Skeletal muscle satellite cell (primary cell): ENCODE results near the gene UFM1.
A peak's percentile ranks its signal among the peaks of the same experiment; 100 is the strongest.
"Not testable (repeated sequence)": the region's sequence is repeated elsewhere in the genome, so short reads cannot be mapped to it uniquely, and the experiment has no call there.

Experiments used
- H3K27me3 ChIP-seq: 2 replicates; pipeline ENCODE4 v1.7.0; 2013; ENCODE audit warnings: low read length; ENCODE audit not compliant: control insufficient read depth, insufficient read depth
- H3K36me3 ChIP-seq: 2 replicates; pipeline ENCODE4 v1.7.0; 2013; ENCODE audit warnings: mild to moderate bottlenecking, control low read depth, low read length; ENCODE audit not compliant: insufficient read depth
- H3K4me1 ChIP-seq: 2 replicates; pipeline ENCODE4 v1.7.0; 2013; ENCODE audit warnings: low read length; ENCODE audit not compliant: control insufficient read depth, insufficient read depth
- H3K4me2 ChIP-seq: 2 replicates; pipeline ENCODE4 v1.7.0; 2013; ENCODE audit warnings: mild to moderate bottlenecking, low read length
- H3K4me3 ChIP-seq: 2 replicates; pipeline ENCODE4 v1.7.0; 2013; ENCODE audit warnings: low read length
- H3K9ac ChIP-seq: 2 replicates; pipeline ENCODE4 v1.7.0; 2013; ENCODE audit warnings: mild to moderate bottlenecking, low read depth, low read length, moderate library complexity
- H3K9me3 ChIP-seq: replicated peaks from 2 replicates; pipeline ENCODE4 v1.7.0; 2013; ENCODE audit warnings: mild to moderate bottlenecking, control low read depth, low read length

UFM1 gene

DNA sequence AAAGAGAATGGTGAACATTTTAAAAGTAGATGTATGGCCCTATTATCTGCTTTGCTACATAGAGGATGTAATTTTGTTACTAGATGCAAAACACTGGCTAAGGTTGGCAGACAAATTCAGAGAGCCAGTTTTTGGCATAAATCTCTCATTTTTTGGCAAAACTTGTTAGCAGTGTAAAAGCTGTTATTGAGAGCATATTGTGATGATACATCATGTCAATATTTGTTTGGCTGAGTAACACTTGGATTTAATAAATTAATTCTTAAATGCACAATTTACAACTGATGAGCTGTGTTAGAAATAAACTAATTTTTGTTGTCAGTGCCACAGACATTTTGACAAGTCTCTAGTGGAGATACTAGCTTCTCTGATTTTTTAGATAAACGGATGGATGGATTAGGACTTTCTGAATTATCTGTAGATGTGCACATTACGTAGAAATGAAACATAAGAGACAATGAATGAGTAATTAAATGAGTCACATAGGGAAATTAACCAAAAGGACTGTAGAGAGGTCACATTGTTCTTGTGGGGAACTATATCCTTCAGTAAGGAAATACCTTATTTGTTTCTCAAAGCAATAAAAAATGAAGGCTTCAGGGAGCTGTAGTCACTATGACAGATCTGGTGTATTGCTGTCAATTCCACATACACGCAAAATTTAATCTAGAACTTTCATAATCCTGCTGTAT lies 17.4 kb downstream of the UFM1 start:
- Histone ChIP-seq H3K4me2 (peak overlapping the region; percentile 39), H3K4me3 (no peak overlapping the region), H3K4me1 (peaks cover 16% of the 10 kb centered on the region), H3K27me3 (no peaks in the 10 kb centered on the region), H3K9me3 (no peaks in the 10 kb centered on the region), H3K36me3 (peaks cover 11% of the 10 kb centered on the region), H3K9ac (peak overlapping the region; percentile 3)

GRCh38 chr13:38369058-38369457 lies 19.4 kb downstream of the UFM1 start:
- H3K4me3 ChIP-seq: no peak overlapping the region
- no peaks in the 10 kb centered on the region for H3K9me3 ChIP-seq
- H3K9ac ChIP-seq: no peak overlapping the region
- no peaks in the 10 kb centered on the region for H3K27me3 ChIP-seq
- H3K4me1 ChIP-seq: peaks cover 16% of the 10 kb centered on the region
- H3K4me2 ChIP-seq: no peak overlapping the region
- no peaks in the 10 kb centered on the region for H3K36me3 ChIP-seq

DNA sequence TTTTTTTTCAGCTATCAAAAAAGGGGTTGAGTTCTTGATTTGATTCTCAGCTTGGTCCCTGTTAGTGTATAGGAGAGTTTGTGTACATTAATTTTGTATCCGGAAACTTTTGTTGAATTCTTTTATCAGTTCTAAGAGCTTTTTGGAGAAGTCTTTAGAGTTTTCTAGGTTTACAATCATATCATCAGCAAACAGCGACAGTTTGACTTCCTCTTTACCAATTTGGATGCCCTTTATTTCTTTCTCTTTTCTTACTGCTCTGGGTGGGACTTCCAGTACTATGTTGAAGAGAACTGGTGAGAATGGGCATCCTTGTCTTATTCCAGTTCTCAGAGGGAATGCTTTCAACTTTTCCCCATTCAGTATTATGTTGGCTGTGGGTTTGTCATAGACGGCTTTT lies 20.4 kb downstream of the UFM1 start:
- H3K4me1 ChIP-seq: peaks cover 16% of the 10 kb centered on the region
- H3K9ac ChIP-seq, H3K36me3 ChIP-seq, H3K4me2 ChIP-seq, H3K9me3 ChIP-seq, H3K27me3 ChIP-seq, H3K4me3 ChIP-seq: not testable (repeated sequence)

DNA sequence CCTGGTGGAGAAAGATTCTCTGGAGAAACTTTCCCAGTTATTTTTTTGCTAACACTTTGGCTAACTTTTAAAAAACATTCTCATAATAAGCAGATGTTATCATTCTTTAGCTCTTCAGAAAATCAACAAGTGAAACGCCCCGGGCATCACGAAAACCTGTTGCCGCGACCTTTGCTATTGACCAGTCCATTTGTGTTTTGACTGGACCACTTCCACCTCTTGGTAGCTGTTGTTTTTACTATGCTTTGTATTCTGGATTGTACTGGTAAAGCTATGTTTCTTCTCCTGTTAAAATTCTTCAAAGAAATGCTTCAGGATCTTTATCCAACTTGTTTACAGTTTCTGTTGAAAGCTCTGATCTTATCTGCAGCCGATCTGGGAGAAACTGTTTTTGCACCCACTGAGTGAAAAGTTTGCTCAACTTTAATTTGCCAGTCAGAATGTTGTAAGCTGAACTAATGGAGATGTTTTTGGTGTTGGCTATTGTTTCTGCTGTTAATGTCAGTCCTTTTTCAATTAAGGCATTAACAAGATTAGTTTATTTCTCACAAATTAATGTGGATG lies 23.3 kb downstream of the UFM1 start:
- H3K4me2 ChIP-seq: no peak overlapping the region
- H3K36me3 ChIP-seq: no peaks in the 10 kb centered on the region
- peaks cover 1% of the 10 kb centered on the region for H3K4me1 ChIP-seq
- no peak overlapping the region for H3K9ac ChIP-seq
- H3K9me3 ChIP-seq: no peaks in the 10 kb centered on the region
- no peaks in the 10 kb centered on the region for H3K27me3 ChIP-seq
- no peak overlapping the region for H3K4me3 ChIP-seq

DNA sequence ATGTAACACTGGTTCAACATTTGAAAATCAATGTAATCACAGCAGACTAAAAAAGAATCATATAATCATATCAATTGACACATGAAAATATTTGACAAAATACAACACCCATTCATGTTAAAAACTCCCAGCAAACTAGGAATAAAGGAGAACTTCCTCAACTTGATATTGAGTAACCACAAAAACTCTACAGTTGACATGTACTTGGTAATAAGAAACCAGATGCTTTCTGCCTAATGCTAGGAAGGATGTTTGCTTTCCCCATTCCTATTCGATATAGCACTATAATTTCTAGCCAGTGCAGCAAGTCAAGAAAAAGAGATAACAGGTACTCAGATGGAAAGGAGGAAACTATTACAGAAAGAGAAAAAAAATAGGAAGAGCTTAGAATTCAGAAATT lies 26.9 kb downstream of the UFM1 start:
- no peaks in the 10 kb centered on the region for H3K27me3 ChIP-seq
- H3K36me3 ChIP-seq: no peaks in the 10 kb centered on the region
- H3K4me2 ChIP-seq: no peak overlapping the region

DNA sequence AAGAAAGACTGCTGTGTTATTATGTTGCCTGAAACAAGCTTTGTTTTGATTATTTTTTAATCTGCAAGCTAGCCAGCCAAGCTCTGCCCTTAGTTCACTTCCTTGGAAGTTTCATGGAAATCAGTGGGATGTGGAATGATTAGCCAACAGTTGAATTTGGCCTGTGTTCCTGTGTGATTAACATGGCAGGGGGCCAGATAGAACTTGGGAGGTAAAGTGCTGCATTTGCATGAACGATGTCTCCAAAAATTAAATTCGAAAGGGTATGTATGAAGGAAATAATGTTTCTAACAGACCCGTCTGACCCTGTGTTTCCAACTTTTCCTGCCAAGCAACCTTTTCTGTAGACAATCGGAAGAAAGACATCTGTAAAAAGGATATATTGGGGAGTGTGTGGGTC lies 32.2 kb downstream of the UFM1 start:
- Histone ChIP-seq H3K27me3 (no peaks in the 10 kb centered on the region), H3K9ac (no peak overlapping the region), H3K4me1 (no peaks in the 10 kb centered on the region), H3K9me3 (no peaks in the 10 kb centered on the region), H3K4me3 (no peak overlapping the region), H3K4me2 (no peak overlapping the region), H3K36me3 (no peaks in the 10 kb centered on the region)

More for the DNA sequence above, 26.9 kb downstream of the UFM1 start:
- Histone ChIP-seq H3K4me1 (no peaks in the 10 kb centered on the region), H3K9me3 (no peaks in the 10 kb centered on the region), H3K9ac (no peak overlapping the region), H3K4me3 (no peak overlapping the region)

DNA sequence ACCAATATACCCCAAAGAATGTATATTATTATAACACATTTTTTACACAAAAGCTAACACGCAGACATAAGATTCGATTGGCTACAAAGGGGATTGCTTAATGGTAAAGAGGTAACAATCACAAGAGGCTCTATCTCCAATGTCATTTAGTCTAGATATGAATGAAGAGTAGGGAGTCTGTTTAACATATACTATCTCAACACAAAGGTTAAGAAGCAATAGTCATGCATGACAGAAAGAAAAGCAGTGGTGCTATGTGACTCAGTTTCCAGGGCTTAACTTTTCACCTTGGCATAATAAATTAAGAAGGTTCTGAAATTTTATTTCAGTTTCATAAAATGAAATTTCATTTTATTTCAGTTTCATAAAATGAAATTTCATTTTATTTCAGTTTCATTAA lies 33.3 kb downstream of the UFM1 start:
- H3K4me3 ChIP-seq: no peak overlapping the region
- no peak overlapping the region for H3K4me2 ChIP-seq
- H3K27me3 ChIP-seq: no peaks in the 10 kb centered on the region
- no peaks in the 10 kb centered on the region for H3K36me3 ChIP-seq
- H3K9ac ChIP-seq: no peak overlapping the region
- H3K9me3 ChIP-seq: no peaks in the 10 kb centered on the region
- H3K4me1 ChIP-seq: no peaks in the 10 kb centered on the region

DNA sequence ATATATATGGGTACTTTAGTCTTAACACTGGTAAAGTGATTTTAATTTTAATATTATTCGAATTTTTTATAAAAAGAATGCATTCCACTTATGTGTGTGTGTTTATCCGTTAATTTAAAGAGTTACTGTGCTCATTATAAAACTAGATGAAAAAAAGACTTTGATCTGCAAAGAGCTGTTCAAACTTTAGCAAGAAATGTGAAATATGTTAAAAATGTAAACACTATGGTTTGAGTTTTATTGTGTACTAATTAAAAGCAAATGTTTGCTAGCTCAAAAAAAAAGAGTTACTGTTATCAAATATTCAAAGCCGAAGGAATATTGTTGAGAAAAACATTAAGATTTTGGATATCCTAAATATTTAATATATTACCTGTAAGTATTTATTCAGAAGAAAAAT lies 34.5 kb downstream of the UFM1 start:
- H3K9ac ChIP-seq: no peak overlapping the region
- no peak overlapping the region for H3K4me2 ChIP-seq
- no peaks in the 10 kb centered on the region for H3K9me3 ChIP-seq
- no peaks in the 10 kb centered on the region for H3K36me3 ChIP-seq
- H3K4me1 ChIP-seq: no peaks in the 10 kb centered on the region
- H3K27me3 ChIP-seq: no peaks in the 10 kb centered on the region
- no peak overlapping the region for H3K4me3 ChIP-seq

- Histone ChIP-seq H3K27me3 (no peaks in the 10 kb centered on the region), H3K4me1 (no peaks in the 10 kb centered on the region), H3K9me3 (no peaks in the 10 kb centered on the region), H3K36me3 (no peaks in the 10 kb centered on the region), H3K9ac (no peak overlapping the region), H3K4me2 (peak overlapping the region; percentile 29), H3K4me3 (no peak overlapping the region)
Observed at GRCh38 chr13:38385153-38385891, 35.7 kb downstream of the UFM1 start.

- Histone ChIP-seq H3K4me1 (no peaks in the 10 kb centered on the region), H3K4me2 (no peak overlapping the region), H3K4me3 (no peak overlapping the region), H3K36me3 (no peaks in the 10 kb centered on the region), H3K27me3 (no peaks in the 10 kb centered on the region), H3K9ac (no peak overlapping the region), H3K9me3 (no peaks in the 10 kb centered on the region)
Observed at GRCh38 chr13:38386421-38386820, 36.8 kb downstream of the UFM1 start.

GRCh38 chr13:38391341-38391740 lies 41.7 kb downstream of the UFM1 start:
- Histone ChIP-seq H3K27me3 (no peaks in the 10 kb centered on the region), H3K36me3 (no peaks in the 10 kb centered on the region), H3K4me1 (no peaks in the 10 kb centered on the region), H3K4me2 (no peak overlapping the region), H3K4me3 (no peak overlapping the region), H3K9me3 (no peaks in the 10 kb centered on the region), H3K9ac (no peak overlapping the region)
